Measurements from ENCODE around the gene FHOD3. TPM values are rescaled to one million over a fixed set of nuclear protein-coding genes. Genes with fewer than 3 reads are reported as not detected.

FHOD3 gene
- total and polyA plus RNA-seq, 2 donors (not counting 1 experiment from before 2014, with no cell fraction given) = not detected

DNA sequence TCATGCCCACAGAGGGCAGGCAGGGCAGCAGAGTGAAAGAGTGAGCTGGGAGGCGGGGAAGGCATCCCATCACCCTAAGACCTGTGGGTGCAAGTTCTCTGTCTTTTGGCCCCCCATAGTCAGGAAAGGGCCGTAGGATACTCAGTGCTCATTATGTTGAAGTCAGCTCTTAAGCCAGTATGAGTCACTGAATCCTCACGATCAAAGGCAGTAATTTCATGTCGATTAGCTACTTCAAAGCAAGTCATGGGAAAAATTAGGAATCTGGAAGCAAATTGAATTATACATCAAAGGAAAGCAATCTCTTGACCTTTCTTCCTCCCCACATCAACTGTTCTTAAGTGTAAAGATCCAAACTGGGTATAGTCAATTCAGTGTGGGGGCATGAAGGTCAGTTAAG lies 178.9 kb downstream of the FHOD3 start:
- Histone ChIP-seq H3K79me2 (ENCODE audit: control insufficient read depth, insufficient read depth, low read length) (no peaks in the 10 kb centered on the region), H4K20me1 (ENCODE audit: control insufficient read depth, insufficient read depth, low read length, poor library complexity, severe bottlenecking) (no peaks in the 10 kb centered on the region), H3K9me3 (ENCODE audit: control extremely low read depth in 1 of 3, control insufficient read depth in 2 of 3, insufficient read depth in 1 of 3, low read length in 2 of 3) (no peaks in the 10 kb centered on the region), H2AFZ (ENCODE audit: insufficient read depth, low read depth, low read length, poor library complexity, severe bottlenecking) (no peak overlapping the region), H3K4me3 (ENCODE audit: control extremely low read depth in 1 of 5, extremely low read depth in 1 of 5, insufficient read depth in 1 of 5, low read depth in 2 of 5, low read length in 4 of 5) (no peak overlapping the region), H3K27me3 (replicated peaks in 1 of 4; ENCODE audit: control extremely low read depth in 1 of 4, control insufficient read depth in 3 of 4, insufficient read depth in 4 of 4, low read length in 3 of 4) (peaks cover 0 to 3% (median 0%) of the 10 kb centered on the region in 4 experiments), H3K4me1 (ENCODE audit: control insufficient read depth in 2 of 2, insufficient read depth in 2 of 2, low read length in 2 of 2) (no peaks in the 10 kb centered on the region), H3K27ac (ENCODE audit: low read length in 2 of 2) (no peak overlapping the region), H3K4me2 (replicated peaks; ENCODE audit: low read depth, low read length, poor library complexity, severe bottlenecking) (no peak overlapping the region), H3K9ac (ENCODE audit: low read length) (no peak overlapping the region), H3K36me3 (replicated peaks in 1 of 2; ENCODE audit: control extremely low read depth in 1 of 2, control insufficient read depth in 1 of 2, extremely low read depth in 1 of 2, insufficient read depth in 2 of 2, low read length in 1 of 2) (no peaks in the 10 kb centered on the region)
- WGBS (ENCODE audit: insufficient coverage) = 76% methylated on average over 2 of the region's 4 CpGs
- ChIA-PET POLR2A (no interaction called here), CTCF (no interaction called here)
- intact Hi-C loops (cut with micrococcal nuclease) = no loop called here
- ATAC-seq (ENCODE audit: low read depth) = no peak
- Mint-ChIP-seq H3K27me3 (peaks cover 12% of the 10 kb centered on the region), H3K27ac (no peak overlapping the region), H3K4me1 (no peaks in the 10 kb centered on the region), H3K4me3 (no peak overlapping the region), H3K9me3 (ENCODE audit: insufficient read depth) (no peaks in the 10 kb centered on the region)
- TF ChIP-seq EZH2 (IDR thresholded peaks at IDR 0.05; ENCODE audit: borderline replicate concordance, insufficient read depth, low read depth, low read length, poor library complexity, severe bottlenecking) = no peak
- TF ChIP-seq CTCF (IDR thresholded peaks at IDR 0.05) = no peak
- no peak for DNase-seq

- Mint-ChIP-seq H3K4me1 (no peaks in the 10 kb centered on the region), H3K4me3 (no peak overlapping the region), H3K9me3 (ENCODE audit: insufficient read depth) (no peaks in the 10 kb centered on the region), H3K27me3 (peaks cover 12% of the 10 kb centered on the region), H3K27ac (no peak overlapping the region)
- TF ChIP-seq CTCF (IDR thresholded peaks at IDR 0.05) (no peak), EZH2 (IDR thresholded peaks at IDR 0.05; ENCODE audit: borderline replicate concordance, insufficient read depth, low read depth, low read length, poor library complexity, severe bottlenecking) (no peak)
- CTCF ChIA-PET = no interaction called here
- intact Hi-C loops (cut with micrococcal nuclease) = no loop called here
- H3K79me2 ChIP-seq (ENCODE audit: control insufficient read depth, insufficient read depth, low read length) = no peaks in the 10 kb centered on the region
- no peak overlapping the region for H3K4me2 ChIP-seq (replicated peaks; ENCODE audit: low read depth, low read length, poor library complexity, severe bottlenecking)
- H3K36me3 ChIP-seq (replicated peaks in 1 of 2; ENCODE audit: control extremely low read depth in 1 of 2, control insufficient read depth in 1 of 2, extremely low read depth in 1 of 2, insufficient read depth in 2 of 2, low read length in 1 of 2) = no peaks in the 10 kb centered on the region
- POLR2A ChIA-PET = no interaction called here
- DNase-seq = no peak
- no peak overlapping the region for H3K9ac ChIP-seq (ENCODE audit: low read length)
- 64% methylated on average over 3 of the region's 3 CpGs for WGBS (ENCODE audit: insufficient coverage)
- peaks cover 0 to 3% (median 0%) of the 10 kb centered on the region in 4 experiments for H3K27me3 ChIP-seq (replicated peaks in 1 of 4; ENCODE audit: control extremely low read depth in 1 of 4, control insufficient read depth in 3 of 4, insufficient read depth in 4 of 4, low read length in 3 of 4)
- no peak overlapping the region for H3K4me3 ChIP-seq (ENCODE audit: control extremely low read depth in 1 of 5, extremely low read depth in 1 of 5, insufficient read depth in 1 of 5, low read depth in 2 of 5, low read length in 4 of 5)
- no peak overlapping the region for H3K27ac ChIP-seq (ENCODE audit: low read length in 2 of 2)
- H4K20me1 ChIP-seq (ENCODE audit: control insufficient read depth, insufficient read depth, low read length, poor library complexity, severe bottlenecking) = no peaks in the 10 kb centered on the region
- no peaks in the 10 kb centered on the region for H3K9me3 ChIP-seq (ENCODE audit: control extremely low read depth in 1 of 3, control insufficient read depth in 2 of 3, insufficient read depth in 1 of 3, low read length in 2 of 3)
- ATAC-seq (ENCODE audit: low read depth) = no peak
- H2AFZ ChIP-seq (ENCODE audit: insufficient read depth, low read depth, low read length, poor library complexity, severe bottlenecking) = no peak overlapping the region
- no peaks in the 10 kb centered on the region for H3K4me1 ChIP-seq (ENCODE audit: control insufficient read depth in 2 of 2, insufficient read depth in 2 of 2, low read length in 2 of 2)
These were observed 180.3 kb downstream of the FHOD3 start for GRCh38 chr18:36477776-36478175.

All from B cell (primary cell).